Measurements from ENCODE around the gene KANSL1L.

- TF ChIP-seq CTCF (IDR thresholded peaks at IDR 0.05) = no peak
- no peak for TF ChIP-seq POLR2A (IDR thresholded peaks at IDR 0.05)
These were observed 172.6 kb downstream of the KANSL1L start for GRCh38 chr2:209998596-209998995.

Measured in sigmoid colon (tissue), 3 donors.